Amygdala (tissue), 56 donors: Measurements from ENCODE around the gene GTPBP6.
"Not testable (repeated sequence)": the region's sequence is repeated elsewhere in the genome, so short reads cannot be mapped to it uniquely, and the experiment has no call there.

Experiments used
- DNase-seq, 56 donors: peaks; one replicate each; lab custom pipeline; 2025; lab: John Stamatoyannopoulos, UW

GTPBP6 gene

GRCh38 chrX:352582-353314, 34.2 kb upstream of the GTPBP6 start:
- no peak for DNase-seq

DNA sequence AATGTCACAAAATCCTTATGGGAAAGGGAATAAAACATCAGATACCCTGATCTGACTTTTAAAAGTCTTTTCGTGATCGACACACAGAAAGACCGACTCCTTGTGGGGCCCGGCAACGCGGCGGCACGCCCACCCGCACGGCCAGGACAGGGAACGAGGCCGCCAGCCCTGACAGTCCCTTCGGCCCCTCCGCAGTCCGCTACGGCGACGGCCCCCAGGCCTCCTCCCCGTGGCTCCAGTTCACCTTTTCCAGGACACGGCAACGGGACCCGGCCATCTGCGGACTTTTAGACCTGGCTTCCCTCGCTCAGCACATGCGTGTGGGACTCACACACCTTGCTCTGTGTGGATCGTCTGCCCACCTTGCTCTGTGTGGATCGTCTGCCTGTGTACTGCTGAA, 33.6 kb upstream of the GTPBP6 start:
- no peak for DNase-seq

DNA sequence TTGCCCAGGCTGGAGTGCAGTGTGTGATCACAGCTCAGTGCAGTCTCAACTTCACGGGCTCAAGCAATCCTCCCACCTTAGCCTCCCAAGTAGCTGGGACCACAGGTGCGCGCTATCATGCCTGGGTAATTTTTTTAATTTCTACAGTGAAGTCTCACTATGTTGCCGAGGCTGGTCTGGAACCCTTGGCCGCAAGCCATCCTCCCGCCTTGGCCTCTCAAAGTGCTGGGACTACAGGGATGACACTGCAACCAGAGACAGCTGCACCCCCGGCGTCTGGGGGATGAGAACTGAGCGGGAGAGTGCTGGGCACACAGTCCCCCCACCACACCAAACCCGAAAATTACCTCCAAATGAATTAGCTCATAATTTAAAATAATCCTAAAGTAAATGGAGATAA, 33.1 kb upstream of the GTPBP6 start:
- DNase-seq = no peak

DNA sequence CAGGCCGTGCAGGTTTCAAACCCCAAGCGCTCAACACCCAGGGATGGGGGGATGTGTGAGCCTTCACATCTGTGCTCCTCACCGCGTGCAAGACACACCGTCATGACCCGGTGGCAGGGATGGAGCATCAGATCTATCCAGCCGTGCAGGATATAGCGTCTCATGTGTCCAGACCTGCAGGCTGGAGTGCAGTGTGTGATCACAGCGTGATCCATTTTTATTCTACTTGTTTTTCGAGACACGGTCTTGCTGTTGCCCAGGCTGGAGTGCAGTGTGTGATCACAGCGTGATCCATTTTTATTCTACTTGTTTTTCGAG, 32.7 kb upstream of the GTPBP6 start:
- not testable (repeated sequence) for DNase-seq

DNA sequence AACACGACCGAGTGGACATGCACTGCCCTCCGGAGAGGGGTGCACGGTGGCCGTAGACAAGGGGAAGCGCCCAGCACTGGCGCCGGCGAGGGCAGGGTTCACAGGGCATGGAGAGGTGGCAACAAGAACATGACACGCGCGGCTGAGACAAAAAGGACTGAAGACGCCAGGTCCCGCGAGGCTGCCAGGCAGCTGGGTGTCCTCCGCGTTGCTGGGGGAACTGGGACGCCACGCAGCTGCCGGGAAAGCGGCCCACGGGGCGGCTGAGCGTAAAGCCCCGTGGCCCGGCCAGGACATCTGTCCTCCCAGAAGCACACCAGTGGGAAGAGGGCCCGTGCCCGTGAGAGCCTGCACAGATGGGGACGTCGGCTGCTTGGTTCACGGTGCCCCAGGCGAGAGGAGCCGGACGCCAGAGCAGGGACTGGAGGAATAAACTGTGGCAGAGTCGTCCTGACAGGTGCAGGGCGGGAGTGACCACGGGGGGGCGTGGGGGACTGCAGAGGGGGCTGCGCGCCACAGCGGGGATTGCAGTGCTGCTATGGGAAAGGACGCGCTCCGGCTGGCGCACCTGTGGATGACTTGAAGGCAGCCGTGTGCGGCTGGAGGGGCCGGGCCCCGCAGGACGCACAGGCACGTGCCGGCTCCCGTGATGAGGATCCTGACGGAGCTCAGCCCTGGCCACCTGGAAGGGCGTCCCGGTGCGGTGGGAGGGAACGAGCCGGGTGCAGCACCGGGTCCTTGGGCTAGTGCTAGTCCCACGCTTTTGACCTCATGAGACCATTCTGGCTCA, 32.1 kb upstream of the GTPBP6 start:
- DNase-seq = peak in 17 of 56 donors; percentile 1 to 49 (median 22)

DNA sequence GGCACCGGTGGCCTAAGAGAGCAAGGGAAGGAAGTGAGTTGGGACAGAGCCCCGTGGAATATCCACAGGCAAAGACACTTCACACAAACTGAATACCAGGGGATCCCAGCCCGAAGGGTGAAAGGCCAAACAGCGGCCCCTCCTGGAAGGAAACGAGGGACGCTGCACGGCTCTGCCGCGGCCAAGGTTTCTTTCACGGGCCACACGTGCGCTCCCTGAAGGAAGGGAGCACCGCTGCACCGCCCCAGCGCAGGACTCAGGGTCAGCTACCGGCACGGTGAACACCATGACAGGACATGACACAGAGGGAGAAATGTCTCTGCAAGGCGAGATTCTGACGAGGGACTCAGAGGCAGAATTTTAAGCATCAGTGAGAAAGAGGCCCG, 31.5 kb upstream of the GTPBP6 start:
- no peak for DNase-seq

GRCh38 chrX:349702-350101, 31.1 kb upstream of the GTPBP6 start:
- no peak for DNase-seq

DNA sequence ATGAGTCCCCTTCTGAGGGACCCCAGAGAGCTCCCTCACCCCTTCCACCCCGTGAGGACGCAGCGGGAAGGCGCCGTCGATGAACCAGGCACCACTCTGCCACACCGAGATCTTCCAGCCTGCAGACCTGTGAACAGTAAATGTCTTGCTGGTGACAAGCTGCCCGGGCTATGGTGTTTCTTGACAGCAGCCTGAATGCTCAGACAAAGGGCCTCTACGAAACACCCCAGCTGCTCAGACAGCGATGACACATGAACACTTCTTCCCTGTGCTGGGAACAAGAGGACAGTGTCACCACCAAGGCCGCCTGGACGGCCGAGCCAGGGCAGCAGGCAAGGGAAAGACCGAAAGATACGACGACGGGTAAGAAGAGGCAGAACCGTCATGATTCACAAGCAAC, 30.6 kb upstream of the GTPBP6 start:
- DNase-seq = peak in 43 of 56 donors; percentile 1 to 85 (median 37)

- DNase-seq = no peak
Observed at GRCh38 chrX:348461-349117, 30.0 kb upstream of the GTPBP6 start.

DNA sequence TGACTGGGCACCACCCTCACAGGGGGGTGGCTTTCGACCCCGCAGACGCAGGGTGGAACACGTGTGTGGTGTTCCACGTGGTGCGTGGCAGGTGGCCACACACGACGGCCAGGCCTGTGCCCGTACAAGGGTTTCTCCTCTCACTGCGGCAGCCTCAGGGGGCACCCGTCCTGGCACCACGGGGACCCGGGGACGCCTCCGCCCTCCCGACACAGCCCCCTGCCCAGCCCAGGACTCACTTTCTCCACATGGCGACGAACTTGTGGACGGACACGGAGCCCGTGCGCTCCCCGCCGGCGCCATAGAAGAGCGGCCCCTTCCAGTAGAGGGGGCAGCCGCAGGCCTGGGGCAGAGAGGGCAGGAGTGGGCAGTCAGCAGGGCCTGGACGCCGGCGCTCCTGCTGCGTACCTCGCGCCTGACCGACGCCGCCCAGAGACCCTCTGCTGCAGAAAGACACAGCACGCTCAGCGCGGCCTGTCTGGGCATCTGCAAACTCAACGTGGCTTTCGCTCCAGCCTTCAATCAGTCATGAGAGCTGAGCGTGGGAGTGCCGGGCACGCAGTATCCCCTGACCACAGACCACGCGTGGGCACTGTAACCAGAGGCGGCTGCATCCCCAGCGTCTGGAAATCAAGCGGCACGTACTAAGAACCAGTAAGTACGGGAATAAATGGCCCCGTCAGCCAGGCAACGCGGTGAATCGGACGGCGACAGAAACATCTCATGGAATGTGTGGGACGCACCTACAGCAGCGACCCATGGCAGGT, 28.9 kb upstream of the GTPBP6 start:
- DNase-seq = no peak

DNA sequence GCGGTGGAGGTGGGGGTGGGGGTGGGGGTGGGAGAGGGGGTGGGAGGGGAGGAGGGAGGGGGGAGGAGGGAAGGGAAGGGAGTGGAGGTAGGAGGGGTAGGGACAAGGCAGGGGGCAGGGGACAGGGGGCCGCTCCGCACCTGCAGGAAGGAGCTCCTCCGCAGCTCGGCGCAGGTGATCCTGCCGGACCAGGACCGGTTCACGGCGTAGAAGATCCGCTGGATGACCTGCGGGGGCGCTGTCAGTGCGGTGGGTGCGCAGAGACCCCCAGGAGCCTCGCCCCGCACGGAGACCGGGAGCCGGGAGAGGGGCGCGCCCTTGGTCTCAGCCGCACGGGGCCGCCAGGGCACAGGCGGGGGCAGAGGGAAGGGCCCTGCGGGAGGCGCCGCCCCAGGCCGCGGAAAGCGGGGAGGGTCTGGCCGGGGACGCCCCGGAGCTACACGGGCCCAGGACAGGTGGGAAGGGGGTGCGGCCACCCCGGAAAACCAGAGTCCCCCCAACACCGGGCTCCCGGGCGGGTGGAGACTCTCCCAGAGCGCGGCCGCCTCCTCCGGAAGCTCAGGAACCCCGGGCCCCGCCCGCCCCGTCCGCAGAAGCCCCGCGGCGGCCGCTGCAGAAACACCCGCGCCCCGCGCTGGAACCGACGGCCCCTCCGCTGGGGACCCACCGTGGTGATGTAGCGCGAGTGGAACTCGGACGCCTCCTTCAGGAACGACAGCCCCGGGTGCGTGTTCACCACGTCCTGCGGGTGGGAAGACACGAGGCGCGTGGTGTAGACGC, 27.6 kb upstream of the GTPBP6 start:
- no peak for DNase-seq

GRCh38 chrX:345020-345925, 26.7 kb upstream of the GTPBP6 start:
- no peak for DNase-seq

DNA sequence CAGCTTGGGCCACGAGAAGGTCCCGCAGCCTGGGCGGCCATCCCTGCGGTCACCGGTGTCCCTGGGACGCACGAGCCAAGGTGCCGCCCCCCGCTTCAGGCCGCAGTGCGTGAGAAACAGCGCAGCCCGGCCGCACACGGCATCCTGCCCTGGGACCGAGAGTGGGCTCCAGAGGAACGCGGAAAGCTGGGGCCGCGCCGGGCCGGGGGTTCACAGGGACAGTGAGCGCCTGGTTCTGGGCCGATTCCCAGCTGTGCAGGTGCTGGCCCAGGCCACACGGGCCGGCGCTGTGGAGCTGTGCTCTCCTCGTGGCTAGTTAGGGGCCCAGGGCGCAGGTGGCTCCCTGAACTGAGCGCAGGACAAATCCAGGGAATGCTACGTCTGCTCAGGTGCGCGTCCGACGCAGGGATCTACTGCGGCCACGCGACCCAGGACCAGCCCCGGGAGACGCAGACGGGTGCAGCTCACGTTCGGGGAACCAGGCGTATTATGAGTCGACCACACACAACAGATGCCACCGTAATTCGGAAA, 25.8 kb upstream of the GTPBP6 start:
- no peak for DNase-seq

DNA sequence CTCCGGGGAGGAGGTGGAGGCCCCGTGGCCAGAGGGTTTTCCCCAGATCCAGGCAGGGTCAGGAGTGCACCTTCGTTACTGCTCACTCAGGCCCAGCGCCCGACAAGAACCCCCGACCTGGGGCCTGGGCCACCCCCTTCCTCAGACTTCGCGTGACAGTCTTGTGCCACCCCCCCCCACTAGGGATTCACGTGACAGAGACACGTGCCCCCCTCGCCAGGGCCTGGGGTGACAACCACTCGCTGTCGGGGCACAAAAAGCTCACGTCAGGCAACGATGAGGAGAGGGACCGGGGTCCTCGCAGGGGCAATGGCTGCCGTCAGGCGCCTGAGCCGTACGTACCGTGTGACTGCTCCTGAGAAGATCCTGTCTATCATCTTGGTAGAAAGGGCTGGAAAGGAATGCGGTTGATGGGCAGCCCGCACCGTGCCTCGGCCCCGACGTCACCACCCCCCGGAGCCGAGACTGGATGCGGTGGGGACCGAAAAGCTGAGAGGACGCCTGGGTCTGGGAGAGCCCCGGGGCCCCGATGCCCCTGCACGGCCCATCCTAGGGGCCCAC, 23.0 kb upstream of the GTPBP6 start:
- no peak for DNase-seq

- DNase-seq = no peak
Observed at GRCh38 chrX:340641-341423, 22.2 kb upstream of the GTPBP6 start.

- no peak for DNase-seq
Observed at GRCh38 chrX:340121-340520, 21.5 kb upstream of the GTPBP6 start.

DNA sequence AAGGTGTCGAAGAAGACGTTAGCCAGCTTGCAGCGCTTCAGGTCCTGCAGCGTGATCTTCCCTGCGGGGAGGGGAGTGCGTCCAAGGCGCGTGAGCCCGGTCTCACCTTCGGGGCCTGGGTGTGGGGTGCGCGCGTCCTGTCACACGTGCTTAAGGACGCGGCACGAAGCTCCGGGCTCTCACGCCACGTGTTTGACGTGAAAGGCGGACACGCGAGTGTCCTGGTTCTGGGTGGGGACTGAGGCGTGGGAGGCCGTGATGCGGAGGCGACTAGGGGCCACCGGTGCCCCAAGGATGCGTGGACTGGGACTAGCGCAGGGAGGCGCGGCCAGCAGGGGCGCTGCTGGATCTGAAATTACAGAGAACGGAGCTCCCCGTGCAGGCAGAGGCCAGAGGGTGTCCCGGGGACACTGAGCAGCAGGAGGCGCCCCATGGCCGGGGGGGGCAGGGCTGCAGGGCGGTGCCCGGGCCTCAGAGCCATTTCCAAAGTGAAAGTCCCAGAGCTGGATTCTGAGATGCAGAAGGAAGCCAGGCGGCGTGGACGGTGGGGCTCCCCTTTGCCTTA, 20.3 kb upstream of the GTPBP6 start:
- no peak for DNase-seq
